ENCODE measurements around the gene STPG4. TPM values are rescaled to one million over a fixed set of nuclear protein-coding genes. Genes with fewer than 3 reads are reported as not detected.

Gene STPG4
- total RNA-seq, 3 donors from 2014 or later (not counting 1 experiment from before 2014, with no cell fraction given), result 0.21 to 0.65 TPM; not detected in 1

DNA sequence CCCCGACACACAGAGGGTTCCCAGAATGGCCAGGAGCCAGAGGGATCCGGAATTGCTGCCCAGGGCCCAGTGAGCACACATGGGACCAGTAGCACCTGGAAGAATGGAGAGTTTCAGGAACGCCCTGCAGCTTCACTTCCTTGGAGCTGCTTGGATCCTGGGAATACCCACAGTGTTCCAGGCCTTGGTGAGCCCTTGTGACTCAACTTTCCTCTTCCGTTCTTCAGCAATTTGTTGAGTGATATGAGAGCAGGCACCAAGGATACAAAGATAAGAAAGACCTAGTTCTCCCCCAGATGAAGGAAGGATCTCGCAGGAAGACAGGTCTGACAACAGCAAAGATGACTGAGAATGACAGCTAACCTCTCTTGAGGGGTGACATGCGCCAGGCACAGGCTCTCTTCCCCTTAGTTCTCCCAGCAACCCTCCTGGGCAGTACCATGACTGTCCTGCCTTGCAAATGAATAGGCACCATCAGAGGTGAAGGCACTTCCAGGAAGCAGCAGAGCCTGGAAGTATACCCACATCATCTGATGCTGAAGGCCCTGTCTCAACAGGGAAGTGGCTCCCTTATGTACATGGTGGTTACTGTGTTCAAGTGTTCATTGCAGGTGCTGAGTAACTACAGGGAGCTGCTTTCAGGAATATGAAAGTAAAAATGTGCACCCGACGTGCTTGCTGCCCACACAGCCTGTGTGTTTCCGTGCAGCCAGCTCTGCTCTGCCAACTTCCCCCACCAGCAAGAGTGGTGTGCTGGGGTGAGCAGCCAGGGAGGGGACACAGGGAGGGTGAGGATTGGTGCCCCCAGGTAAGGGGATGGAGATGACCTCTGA lies 116.2 kb downstream of the STPG4 start:
- TF ChIP-seq, protein P1, sequence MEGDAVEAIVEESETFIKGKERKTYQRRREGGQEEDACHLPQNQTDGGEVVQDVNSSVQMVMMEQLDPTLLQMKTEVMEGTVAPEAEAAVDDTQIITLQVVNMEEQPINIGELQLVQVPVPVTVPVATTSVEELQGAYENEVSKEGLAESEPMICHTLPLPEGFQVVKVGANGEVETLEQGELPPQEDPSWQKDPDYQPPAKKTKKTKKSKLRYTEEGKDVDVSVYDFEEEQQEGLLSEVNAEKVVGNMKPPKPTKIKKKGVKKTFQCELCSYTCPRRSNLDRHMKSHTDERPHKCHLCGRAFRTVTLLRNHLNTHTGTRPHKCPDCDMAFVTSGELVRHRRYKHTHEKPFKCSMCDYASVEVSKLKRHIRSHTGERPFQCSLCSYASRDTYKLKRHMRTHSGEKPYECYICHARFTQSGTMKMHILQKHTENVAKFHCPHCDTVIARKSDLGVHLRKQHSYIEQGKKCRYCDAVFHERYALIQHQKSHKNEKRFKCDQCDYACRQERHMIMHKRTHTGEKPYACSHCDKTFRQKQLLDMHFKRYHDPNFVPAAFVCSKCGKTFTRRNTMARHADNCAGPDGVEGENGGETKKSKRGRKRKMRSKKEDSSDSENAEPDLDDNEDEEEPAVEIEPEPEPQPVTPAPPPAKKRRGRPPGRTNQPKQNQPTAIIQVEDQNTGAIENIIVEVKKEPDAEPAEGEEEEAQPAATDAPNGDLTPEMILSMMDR (IDR thresholded peaks at IDR 0.05), result no peak
- H3K9me3 ChIP-seq (ENCODE audit: control insufficient read depth, insufficient read depth, low read length), result no peaks in the 10 kb centered on the region
- H3K9me3 Mint-ChIP-seq, result no peaks in the 10 kb centered on the region
- H3K4me3 Mint-ChIP-seq, result no peak overlapping the region
- intact Hi-C loops (cut with micrococcal nuclease), result no loop called here
- peak overlapping the region in 1 of 2 donors; percentile 61 for H3K27ac Mint-ChIP-seq
- no peak overlapping the region for H3K4me3 ChIP-seq (ENCODE audit: low read length)
- ATAC-seq, result no peak
- DNase-seq, result peak in 1 of 2 donors; percentile 20
- H3K36me3 ChIP-seq (ENCODE audit: control insufficient read depth, insufficient read depth, low read length), result peaks cover 21% of the 10 kb centered on the region
- WGBS (ENCODE audit: insufficient coverage), result 63% methylated on average over 8 of the region's 9 CpGs
- H3K4me1 ChIP-seq (ENCODE audit: control insufficient read depth, insufficient read depth, low read length), result peaks cover 25% of the 10 kb centered on the region
- no peaks in the 10 kb centered on the region for H3K27me3 ChIP-seq (ENCODE audit: control insufficient read depth, insufficient read depth, low read length)
- no peak overlapping the region for H3K27ac ChIP-seq (ENCODE audit: low read length)
- no peaks in the 10 kb centered on the region for H3K27me3 Mint-ChIP-seq (ENCODE audit: low read depth in 2 of 2)
- H3K36me3 Mint-ChIP-seq, result no peaks in the 10 kb centered on the region
- peaks cover 5 to 24% of the 10 kb centered on the region in 2 donors for H3K4me1 Mint-ChIP-seq

DNA sequence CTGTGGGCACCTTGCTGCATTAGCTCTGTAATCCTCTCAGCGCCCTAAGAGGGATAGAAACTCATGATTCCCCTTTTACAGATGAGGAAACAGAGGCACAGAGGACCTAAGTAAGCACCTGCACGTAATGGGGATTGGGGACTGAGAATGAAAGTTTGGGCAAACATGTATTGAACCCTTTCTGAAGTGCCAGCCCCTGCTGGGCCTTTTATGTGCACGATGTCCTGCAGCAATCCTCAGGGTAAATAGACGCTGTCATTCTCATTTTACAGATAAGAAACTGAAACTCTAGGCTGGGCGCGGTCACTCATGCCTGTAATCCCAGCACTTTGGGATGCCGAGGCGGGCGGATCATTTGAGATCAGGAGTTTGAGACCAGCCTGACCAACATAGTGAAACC lies 117.4 kb downstream of the STPG4 start:
- no peak overlapping the region for H3K27ac Mint-ChIP-seq
- no peaks in the 10 kb centered on the region for H3K9me3 ChIP-seq (ENCODE audit: control insufficient read depth, insufficient read depth, low read length)
- peaks cover 25% of the 10 kb centered on the region for H3K36me3 ChIP-seq (ENCODE audit: control insufficient read depth, insufficient read depth, low read length)
- H3K36me3 Mint-ChIP-seq, result no peaks in the 10 kb centered on the region
- H3K27me3 Mint-ChIP-seq (ENCODE audit: low read depth in 2 of 2), result no peaks in the 10 kb centered on the region
- TF ChIP-seq, protein P1 (IDR thresholded peaks at IDR 0.05), result no peak
- no peak overlapping the region for H3K4me3 Mint-ChIP-seq
- H3K9me3 Mint-ChIP-seq, result no peaks in the 10 kb centered on the region
- WGBS (ENCODE audit: insufficient coverage), result 85% methylated on average over 9 of the region's 9 CpGs
- intact Hi-C loops (cut with micrococcal nuclease), result no loop called here
- H3K4me3 ChIP-seq (ENCODE audit: low read length), result no peak overlapping the region
- no peaks in the 10 kb centered on the region for H3K27me3 ChIP-seq (ENCODE audit: control insufficient read depth, insufficient read depth, low read length)
- no peak overlapping the region for H3K27ac ChIP-seq (ENCODE audit: low read length)
- H3K4me1 ChIP-seq (ENCODE audit: control insufficient read depth, insufficient read depth, low read length), result peaks cover 25% of the 10 kb centered on the region
- peaks cover 5 to 15% of the 10 kb centered on the region in 2 donors for H3K4me1 Mint-ChIP-seq
- DNase-seq, result no peak
- no peak for ATAC-seq

Other genes starting within 250 kb of the STPG4 start
- 10 to 100 TPM; 24.5 to 38.4 (median 34.8) TPM for gene MCFD2, start 239.5 kb downstream of the STPG4 start, total RNA-seq
- 10 to 100 TPM; 27.2 to 41.4 (median 35.6) TPM for gene TTC7A, start 214.1 kb downstream of the STPG4 start, total RNA-seq
- gene CALM2, start 21.2 kb upstream of the STPG4 start, total RNA-seq, result 100 to 1,000 TPM; 191 to 216 (median 192) TPM
- gene EPCAM, start 214.0 kb upstream of the STPG4 start, total RNA-seq, result not detected
- gene MSH2, start 247.8 kb upstream of the STPG4 start, total RNA-seq, result 10 to 100 TPM; 11.9 to 18.8 (median 15.0) TPM